Fibroblast of villous mesenchyme (primary cell): ENCODE data around the gene AGPAT1. TPM values are rescaled to one million over a fixed set of nuclear protein-coding genes. Genes with fewer than 3 reads are reported as not detected.
"Not testable (repeated sequence)": the region's sequence is repeated elsewhere in the genome, so short reads cannot be mapped to it uniquely, and the experiment has no call there.

Experiments used
- DNase-seq: peaks from one replicate; pipeline ENCODE4 v3.0.0-alpha.2; 2010; ENCODE audit warnings: low read depth
- H3K4me3 ChIP-seq: 2 replicates; pipeline ENCODE4 v1.5.1; 2011; ENCODE audit warnings: low read depth, mild to moderate bottlenecking, low read length
- CTCF ChIP-seq: IDR thresholded peaks from 2 replicates; pipeline ENCODE4 v1.5.1; 2012; ENCODE audit warnings: low read depth, mild to moderate bottlenecking, low read length; ENCODE audit not compliant: insufficient read depth
- total RNA-seq: library from RNA; depleted of rRNA; stranded (reverse); fragments of >200 nt; gene quantifications from 2 replicates; pipeline ENCODE4 v1.2.3, GENCODE V29; 2012

The AGPAT1 gene
- total RNA-seq, 1 donor = 30.2 TPM

GRCh38 chr6:32189742-32190053 is 13.8 kb upstream of the AGPAT1 start:
- no peak for TF ChIP-seq CTCF
- DNase-seq = no peak
- H3K4me3 ChIP-seq = peak overlapping the region; percentile 85

- no peak for TF ChIP-seq CTCF
- H3K4me3 ChIP-seq = peak overlapping the region; percentile 85
- no peak for DNase-seq
These were observed 13.3 kb upstream of the AGPAT1 start for GRCh38 chr6:32189069-32189741.

GRCh38 chr6:32188381-32189068 is 12.6 kb upstream of the AGPAT1 start:
- H3K4me3 ChIP-seq = peak overlapping the region; percentile 85
- TF ChIP-seq CTCF = no peak
- peak; percentile 68 for DNase-seq

GRCh38 chr6:32187725-32188380 is 12.0 kb upstream of the AGPAT1 start:
- H3K4me3 ChIP-seq = peak overlapping the region; percentile 85
- DNase-seq = not testable (repeated sequence)

- TF ChIP-seq CTCF = no peak
- no peak for DNase-seq
- no peak overlapping the region for H3K4me3 ChIP-seq
These were observed 11.3 kb upstream of the AGPAT1 start for GRCh38 chr6:32187009-32187709.

- not testable (repeated sequence) for DNase-seq, H3K4me3 ChIP-seq
These were observed 10.4 kb upstream of the AGPAT1 start for GRCh38 chr6:32186151-32186840.

GRCh38 chr6:32185681-32186131 is 9.8 kb upstream of the AGPAT1 start:
- H3K4me3 ChIP-seq = not testable (repeated sequence)
- DNase-seq = peak; percentile 91

- no peak for DNase-seq
- TF ChIP-seq CTCF = no peak
These were observed 8.3 kb upstream of the AGPAT1 start, which contains the start of gene AGER for GRCh38 chr6:32184084-32184640. Gene AGER (minus strand): TSS chr6:32184253. CDS start chr6:32184222, 31 bp downstream.

More at GRCh38 chr6:32184084-32184640, 8.3 kb upstream of the AGPAT1 start, which contains the start of gene AGER:
- no peak within 1 kb of the TSS for H3K4me3 ChIP-seq
